ENCODE measurements around the gene DCP1A. TPM values are rescaled to one million over a fixed set of nuclear protein-coding genes. Genes with fewer than 3 reads are reported as not detected.

The DCP1A gene
- total and polyA plus RNA-seq, 2 of the 13 experiments (the other 11 are each of a cell fraction or from before 2014, with no cell fraction given) = 14.2 to 41.2 TPM

DNA sequence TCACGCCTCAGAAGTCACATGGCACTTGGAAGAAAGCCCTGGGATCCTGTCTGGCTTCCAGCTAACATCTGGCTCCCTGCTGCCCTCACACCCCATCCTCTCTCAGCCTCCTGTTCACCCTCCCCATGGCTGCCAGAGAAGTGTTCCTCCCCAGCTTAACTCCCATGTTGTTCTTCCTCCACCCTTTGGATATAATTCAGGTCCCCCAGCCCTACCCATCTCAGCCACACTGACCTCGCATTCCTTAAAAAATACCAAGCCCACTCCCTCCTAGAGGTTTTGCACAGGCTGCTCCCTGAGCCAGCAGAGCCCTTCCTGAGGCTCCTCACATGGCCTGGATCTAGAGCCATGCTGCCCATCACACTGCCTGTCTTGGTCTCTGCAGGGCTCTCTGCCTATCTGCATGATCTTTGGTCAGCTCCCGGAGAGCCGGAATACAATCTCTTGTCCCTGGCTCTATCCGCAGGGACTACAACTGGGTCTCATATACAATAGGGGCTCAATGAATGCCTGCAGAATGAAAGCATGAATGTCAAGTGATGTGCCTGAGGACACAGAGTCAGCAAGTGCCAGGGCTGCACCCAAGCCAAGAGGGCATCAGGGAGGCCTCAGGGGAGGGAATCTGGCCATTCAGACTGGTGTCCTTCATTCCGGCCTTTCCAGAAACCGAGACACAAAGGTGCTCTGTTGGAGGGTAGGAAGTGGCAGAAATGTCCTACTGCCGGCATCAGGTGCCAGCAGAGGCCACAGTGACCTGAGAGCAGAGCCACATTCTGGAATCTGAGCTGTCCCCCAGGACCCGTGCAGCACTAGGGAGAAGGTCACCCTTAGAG lies 87.7 kb downstream of the DCP1A start (continued):
- TF ChIP-seq, protein P1, sequence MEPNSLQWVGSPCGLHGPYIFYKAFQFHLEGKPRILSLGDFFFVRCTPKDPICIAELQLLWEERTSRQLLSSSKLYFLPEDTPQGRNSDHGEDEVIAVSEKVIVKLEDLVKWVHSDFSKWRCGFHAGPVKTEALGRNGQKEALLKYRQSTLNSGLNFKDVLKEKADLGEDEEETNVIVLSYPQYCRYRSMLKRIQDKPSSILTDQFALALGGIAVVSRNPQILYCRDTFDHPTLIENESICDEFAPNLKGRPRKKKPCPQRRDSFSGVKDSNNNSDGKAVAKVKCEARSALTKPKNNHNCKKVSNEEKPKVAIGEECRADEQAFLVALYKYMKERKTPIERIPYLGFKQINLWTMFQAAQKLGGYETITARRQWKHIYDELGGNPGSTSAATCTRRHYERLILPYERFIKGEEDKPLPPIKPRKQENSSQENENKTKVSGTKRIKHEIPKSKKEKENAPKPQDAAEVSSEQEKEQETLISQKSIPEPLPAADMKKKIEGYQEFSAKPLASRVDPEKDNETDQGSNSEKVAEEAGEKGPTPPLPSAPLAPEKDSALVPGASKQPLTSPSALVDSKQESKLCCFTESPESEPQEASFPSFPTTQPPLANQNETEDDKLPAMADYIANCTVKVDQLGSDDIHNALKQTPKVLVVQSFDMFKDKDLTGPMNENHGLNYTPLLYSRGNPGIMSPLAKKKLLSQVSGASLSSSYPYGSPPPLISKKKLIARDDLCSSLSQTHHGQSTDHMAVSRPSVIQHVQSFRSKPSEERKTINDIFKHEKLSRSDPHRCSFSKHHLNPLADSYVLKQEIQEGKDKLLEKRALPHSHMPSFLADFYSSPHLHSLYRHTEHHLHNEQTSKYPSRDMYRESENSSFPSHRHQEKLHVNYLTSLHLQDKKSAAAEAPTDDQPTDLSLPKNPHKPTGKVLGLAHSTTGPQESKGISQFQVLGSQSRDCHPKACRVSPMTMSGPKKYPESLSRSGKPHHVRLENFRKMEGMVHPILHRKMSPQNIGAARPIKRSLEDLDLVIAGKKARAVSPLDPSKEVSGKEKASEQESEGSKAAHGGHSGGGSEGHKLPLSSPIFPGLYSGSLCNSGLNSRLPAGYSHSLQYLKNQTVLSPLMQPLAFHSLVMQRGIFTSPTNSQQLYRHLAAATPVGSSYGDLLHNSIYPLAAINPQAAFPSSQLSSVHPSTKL (CRISPR knock-in tag; IDR thresholded peaks at IDR 0.05) = no peak
- no peak for TF ChIP-seq JDP2 (CRISPR knock-in tag; IDR thresholded peaks at IDR 0.05; ENCODE audit: borderline replicate concordance)
- TF ChIP-seq POLR2G (IDR thresholded peaks at IDR 0.05; ENCODE audit: low read depth, low read length) = 0 out of 2 replicates have a peak, but pooled peaks have one; percentile 40
- no peak for TF ChIP-seq SOX13 (IDR thresholded peaks at IDR 0.05)
- TF ChIP-seq SOX13 (CRISPR knock-in tag; conservative IDR thresholded peaks at IDR 0.05 in 1 of 2, IDR thresholded peaks at IDR 0.05 in 1 of 2) = 0 out of 4 replicates have a peak, but pooled peaks of 1 of the 2 experiments have one; percentile 3
- TF ChIP-seq ATM (IDR thresholded peaks at IDR 0.05; ENCODE audit: borderline replicate concordance) = no peak
- TF ChIP-seq TRIM24 (CRISPR knock-in tag; IDR thresholded peaks at IDR 0.05) = no peak
- TF ChIP-seq BRCA1 (CRISPR knock-in tag; IDR thresholded peaks at IDR 0.05) = no peak
- TF ChIP-seq, protein P2, sequence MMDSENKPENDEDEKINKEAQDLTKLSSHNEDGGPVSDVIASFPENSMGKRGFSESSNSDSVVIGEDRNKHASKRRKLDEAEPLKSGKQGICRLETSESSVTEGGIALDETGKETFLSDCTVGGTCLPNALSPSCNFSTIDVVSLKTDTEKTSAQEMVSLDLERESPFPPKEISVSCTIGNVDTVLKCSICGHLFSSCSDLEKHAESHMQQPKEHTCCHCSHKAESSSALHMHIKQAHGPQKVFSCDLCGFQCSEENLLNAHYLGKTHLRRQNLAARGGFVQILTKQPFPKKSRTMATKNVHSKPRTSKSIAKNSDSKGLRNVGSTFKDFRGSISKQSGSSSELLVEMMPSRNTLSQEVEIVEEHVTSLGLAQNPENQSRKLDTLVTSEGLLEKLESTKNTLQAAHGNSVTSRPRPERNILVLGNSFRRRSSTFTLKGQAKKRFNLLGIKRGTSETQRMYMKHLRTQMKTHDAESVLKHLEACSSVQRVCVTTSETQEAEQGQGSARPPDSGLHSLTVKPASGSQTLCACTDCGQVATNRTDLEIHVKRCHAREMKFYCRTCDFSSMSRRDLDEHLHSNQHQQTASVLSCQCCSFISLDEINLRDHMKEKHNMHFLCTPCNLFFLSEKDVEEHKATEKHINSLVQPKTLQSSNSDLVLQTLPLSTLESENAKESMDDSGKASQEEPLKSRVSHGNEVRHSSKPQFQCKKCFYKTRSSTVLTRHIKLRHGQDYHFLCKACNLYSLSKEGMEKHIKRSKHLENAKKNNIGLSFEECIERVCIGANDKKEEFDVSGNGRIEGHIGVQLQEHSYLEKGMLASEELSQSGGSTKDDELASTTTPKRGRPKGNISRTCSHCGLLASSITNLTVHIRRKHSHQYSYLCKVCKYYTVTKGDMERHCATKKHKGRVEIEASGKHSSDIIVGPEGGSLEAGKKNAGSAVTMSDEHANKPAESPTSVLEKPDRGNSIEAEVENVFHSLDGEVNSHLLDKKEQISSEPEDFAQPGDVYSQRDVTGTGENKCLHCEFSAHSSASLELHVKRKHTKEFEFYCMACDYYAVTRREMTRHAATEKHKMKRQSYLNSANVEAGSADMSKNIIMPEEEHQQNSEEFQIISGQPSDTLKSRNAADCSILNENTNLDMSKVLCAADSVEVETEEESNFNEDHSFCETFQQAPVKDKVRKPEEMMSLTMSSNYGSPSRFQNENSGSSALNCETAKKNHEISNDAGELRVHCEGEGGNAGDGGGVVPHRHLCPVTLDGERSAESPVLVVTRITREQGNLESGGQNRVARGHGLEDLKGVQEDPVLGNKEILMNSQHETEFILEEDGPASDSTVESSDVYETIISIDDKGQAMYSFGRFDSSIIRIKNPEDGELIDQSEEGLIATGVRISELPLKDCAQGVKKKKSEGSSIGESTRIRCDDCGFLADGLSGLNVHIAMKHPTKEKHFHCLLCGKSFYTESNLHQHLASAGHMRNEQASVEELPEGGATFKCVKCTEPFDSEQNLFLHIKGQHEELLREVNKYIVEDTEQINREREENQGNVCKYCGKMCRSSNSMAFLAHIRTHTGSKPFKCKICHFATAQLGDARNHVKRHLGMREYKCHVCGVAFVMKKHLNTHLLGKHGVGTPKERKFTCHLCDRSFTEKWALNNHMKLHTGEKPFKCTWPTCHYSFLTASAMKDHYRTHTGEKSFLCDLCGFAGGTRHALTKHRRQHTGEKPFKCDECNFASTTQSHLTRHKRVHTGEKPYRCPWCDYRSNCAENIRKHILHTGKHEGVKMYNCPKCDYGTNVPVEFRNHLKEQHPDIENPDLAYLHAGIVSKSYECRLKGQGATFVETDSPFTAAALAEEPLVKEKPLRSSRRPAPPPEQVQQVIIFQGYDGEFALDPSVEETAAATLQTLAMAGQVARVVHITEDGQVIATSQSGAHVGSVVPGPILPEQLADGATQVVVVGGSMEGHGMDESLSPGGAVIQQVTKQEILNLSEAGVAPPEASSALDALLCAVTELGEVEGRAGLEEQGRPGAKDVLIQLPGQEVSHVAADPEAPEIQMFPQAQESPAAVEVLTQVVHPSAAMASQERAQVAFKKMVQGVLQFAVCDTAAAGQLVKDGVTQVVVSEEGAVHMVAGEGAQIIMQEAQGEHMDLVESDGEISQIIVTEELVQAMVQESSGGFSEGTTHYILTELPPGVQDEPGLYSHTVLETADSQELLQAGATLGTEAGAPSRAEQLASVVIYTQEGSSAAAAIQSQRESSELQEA (CRISPR knock-in tag; IDR thresholded peaks at IDR 0.05; ENCODE audit: not compliant biosample characterization) = no peak
- TF ChIP-seq MED13 (CRISPR knock-in tag; IDR thresholded peaks at IDR 0.05) = no peak
- no peak for TF ChIP-seq ISX (CRISPR knock-in tag; conservative IDR thresholded peaks at IDR 0.05)
- TF ChIP-seq, protein P3, sequence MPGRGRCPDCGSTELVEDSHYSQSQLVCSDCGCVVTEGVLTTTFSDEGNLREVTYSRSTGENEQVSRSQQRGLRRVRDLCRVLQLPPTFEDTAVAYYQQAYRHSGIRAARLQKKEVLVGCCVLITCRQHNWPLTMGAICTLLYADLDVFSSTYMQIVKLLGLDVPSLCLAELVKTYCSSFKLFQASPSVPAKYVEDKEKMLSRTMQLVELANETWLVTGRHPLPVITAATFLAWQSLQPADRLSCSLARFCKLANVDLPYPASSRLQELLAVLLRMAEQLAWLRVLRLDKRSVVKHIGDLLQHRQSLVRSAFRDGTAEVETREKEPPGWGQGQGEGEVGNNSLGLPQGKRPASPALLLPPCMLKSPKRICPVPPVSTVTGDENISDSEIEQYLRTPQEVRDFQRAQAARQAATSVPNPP (CRISPR knock-in tag; IDR thresholded peaks at IDR 0.05) = no peak
- TF ChIP-seq, protein P4, sequence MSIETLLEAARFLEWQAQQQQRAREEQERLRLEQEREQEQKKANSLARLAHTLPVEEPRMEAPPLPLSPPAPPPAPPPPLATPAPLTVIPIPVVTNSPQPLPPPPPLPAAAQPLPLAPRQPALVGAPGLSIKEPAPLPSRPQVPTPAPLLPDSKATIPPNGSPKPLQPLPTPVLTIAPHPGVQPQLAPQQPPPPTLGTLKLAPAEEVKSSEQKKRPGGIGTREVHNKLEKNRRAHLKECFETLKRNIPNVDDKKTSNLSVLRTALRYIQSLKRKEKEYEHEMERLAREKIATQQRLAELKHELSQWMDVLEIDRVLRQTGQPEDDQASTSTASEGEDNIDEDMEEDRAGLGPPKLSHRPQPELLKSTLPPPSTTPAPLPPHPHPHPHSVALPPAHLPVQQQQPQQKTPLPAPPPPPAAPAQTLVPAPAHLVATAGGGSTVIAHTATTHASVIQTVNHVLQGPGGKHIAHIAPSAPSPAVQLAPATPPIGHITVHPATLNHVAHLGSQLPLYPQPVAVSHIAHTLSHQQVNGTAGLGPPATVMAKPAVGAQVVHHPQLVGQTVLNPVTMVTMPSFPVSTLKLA (IDR thresholded peaks at IDR 0.05) = peak; percentile 42; the same call in 1 of the 2 replicates
- no peak for TF ChIP-seq TOPORS (CRISPR knock-in tag; IDR thresholded peaks at IDR 0.05)
